HG03139 (cell line): ENCODE data around the gene ANAPC5.
"Not testable (repeated sequence)": the region's sequence is repeated elsewhere in the genome, so short reads cannot be mapped to it uniquely, and the experiment has no call there.

Experiments used
- ATAC-seq: cut with Tn5 transposase; IDR thresholded peaks from one replicate; pipeline ENCODE4 v1.9.1; 2021; ENCODE audit not compliant: unreplicated experiment

Gene ANAPC5

DNA sequence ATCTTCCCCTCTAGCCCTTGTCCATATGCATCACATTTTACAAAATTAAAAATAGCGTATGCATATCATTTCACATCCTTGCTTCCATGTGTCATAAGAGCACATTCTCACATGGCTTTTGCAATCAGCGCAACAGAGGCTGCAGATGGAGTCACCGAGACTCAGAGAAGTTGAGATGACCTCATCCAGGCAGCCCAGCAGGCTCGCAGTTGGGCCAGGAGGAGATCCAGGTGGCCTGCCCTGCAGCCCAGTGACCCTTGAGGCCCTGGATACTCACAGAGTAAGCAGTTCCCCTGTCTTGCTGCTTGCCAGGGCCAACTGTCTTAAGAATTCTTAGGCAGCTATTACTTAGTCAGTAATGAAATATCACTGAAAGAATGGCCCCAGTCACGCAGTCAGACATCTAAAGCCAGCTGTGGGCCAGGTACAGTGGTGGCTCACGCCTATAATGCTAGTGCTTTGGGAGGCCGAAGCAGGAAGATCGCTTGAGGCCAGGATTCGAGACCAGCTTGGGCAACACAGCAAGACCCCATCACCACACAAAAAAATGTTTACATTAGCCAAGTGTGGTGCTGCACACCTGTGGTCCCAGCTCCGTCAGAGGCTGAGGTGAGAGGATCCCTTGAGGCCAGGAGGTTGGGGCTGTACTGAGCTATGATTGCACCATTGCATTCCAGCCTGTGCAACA lies 64.8 kb downstream of the ANAPC5 start:
- no peak for ATAC-seq

DNA sequence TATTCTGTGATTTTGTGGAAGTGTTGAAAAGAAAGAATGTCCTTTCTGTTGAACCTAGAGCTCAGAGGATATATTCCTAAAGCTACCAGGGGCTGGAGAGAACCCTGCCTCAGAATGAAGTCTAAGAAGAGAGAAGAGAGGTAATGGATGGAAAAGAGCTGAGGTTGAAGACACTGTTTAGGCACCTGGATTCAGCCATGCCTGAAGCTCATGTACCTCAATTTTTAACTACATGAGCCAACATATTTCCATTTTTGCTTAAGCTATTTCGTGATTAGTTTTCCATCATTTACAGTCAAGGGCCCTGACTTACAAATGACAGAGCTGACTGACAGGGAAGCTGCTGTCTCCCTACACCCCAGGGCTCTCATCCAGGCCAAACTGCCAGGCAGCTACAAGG lies 66.4 kb downstream of the ANAPC5 start:
- no peak for ATAC-seq

GRCh38 chr12:121284551-121285390 lies 67.4 kb downstream of the ANAPC5 start:
- no peak for ATAC-seq

DNA sequence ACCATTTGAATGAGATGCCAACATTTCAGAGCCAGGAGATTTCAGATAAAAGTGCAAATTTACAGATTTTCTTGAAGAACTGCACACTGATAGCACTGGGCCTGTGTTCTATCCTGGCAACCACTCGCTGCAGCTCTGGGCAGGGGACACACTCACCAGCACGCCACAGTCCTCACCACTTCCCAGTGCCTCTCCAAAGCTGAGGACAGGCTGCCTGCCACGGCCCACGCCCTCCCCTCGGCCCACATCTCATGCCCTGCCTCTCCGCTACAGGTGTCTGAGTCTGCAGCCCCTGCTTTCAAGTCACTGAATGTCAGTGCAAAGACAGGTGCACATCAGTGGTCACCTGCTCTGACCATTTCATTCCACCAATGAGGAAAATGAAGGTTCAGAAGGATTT lies 68.4 kb downstream of the ANAPC5 start:
- no peak for ATAC-seq

- ATAC-seq: no peak
Observed at GRCh38 chr12:121283388-121283787, 68.8 kb downstream of the ANAPC5 start.

- ATAC-seq: not testable (repeated sequence)
Observed at GRCh38 chr12:121282910-121283309, 69.3 kb downstream of the ANAPC5 start.

DNA sequence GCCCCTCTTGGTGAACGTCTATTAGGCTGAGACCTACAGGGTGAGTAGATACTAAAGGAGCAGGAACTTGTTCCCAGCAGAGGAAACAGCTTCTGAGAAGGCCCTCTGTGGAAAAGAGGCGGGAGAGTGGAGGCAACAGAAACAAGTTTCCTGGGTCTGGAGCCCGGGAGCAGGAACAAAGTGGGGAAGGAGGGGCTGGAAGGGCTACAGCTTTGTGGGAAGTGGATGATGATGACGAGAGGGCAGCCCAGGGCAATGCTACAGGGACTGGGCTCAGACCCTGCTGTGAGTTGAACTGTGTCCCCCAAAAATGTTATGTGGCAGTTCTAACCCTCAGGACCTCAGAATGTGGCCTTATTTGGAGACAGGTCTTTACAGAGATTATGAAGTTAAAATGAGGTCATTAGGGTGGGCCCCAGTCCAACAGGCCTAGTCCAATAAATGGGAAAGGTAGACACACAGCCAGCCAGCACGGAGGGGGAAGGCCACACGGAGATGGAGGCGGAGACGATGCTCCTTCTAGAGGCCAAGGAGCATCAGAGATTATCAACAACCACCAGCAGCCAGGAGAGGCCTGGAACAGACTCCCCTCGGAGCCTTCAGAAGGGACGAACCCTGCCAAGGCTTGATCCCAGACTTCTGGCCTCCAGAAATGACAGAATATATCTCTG lies 70.0 kb downstream of the ANAPC5 start:
- ATAC-seq: no peak

GRCh38 chr12:121281116-121281515 lies 71.1 kb downstream of the ANAPC5 start:
- not testable (repeated sequence) for ATAC-seq

DNA sequence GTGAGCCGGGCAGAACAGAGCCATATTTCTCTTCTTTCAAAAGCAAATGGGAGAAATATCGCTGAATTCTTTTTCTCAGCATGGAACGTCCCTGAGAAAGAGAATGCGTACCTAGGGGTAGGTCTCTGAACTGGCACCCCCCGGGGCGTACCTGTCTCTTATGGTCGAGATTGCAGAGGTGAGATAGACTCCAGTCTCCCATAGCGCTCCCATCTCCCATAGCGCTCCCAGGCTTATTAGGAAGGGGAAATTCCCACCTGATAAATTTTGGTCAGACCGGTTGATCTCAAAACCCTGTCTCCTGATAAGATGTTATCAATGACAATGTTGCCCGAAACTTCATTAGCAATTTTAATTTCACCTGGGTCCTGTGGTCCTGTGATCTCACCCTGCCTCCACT lies 71.7 kb downstream of the ANAPC5 start:
- not testable (repeated sequence) for ATAC-seq

DNA sequence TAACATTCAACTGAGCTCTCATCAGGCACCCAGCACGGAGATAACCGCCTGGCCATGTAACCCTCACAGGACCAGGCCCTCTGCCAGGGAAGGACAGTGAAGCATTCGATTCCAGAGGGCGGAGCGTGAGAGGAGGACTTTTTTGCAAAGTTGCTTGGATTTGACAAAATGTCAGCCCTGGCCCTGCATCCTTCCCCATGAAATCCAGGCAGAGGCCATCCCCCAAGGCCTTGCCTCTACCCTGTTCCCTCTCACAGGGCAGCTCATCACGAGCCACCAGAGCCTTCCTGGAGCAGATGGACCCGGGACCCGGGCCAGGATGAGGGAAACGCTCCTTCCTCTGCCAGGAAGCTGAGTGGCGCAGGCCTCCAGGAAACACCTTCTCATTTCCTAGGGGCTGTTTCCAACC lies 72.7 kb downstream of the ANAPC5 start:
- ATAC-seq: no peak

- ATAC-seq: no peak
Observed at GRCh38 chr12:121279071-121279375, 73.2 kb downstream of the ANAPC5 start.

- no peak for ATAC-seq
Observed at GRCh38 chr12:121278169-121279070, 73.8 kb downstream of the ANAPC5 start.

- ATAC-seq: no peak
Observed at GRCh38 chr12:121277374-121277759, 74.8 kb downstream of the ANAPC5 start.

DNA sequence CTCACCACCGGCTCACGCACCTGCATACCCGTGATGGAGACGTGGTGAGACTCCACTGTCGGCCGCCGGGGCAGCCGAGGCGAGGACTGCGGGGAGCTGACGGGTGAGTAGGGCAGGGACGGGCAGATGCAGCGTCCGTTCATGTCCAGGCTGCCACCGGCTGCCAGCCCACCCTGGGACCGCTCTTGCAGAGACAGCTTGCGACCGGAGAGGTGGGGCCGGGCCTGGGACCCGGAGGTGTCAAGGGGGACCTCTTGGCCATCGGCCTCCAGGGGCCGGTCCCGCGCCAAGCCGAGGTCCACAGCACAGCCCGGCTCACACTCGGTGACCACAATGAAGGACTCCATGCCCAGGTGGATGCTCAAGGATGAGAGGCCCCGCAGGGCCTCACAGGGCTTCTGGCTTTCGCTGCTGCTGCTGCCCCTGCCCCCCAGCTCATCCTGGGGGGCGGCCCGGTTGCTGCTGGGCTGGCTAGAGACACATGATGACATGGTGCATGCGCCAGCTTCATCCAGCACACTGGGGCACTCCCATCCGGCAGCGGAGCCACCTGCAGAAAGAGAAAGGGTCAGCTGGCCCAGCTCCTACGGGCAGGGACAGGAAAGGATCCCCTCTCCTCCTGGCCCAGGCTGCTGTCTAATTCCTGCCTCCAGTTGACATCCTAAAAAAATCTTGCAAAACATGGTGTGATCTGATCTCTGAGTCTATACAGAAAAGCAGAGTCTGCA lies 78.0 kb downstream of the ANAPC5 start:
- no peak for ATAC-seq

DNA sequence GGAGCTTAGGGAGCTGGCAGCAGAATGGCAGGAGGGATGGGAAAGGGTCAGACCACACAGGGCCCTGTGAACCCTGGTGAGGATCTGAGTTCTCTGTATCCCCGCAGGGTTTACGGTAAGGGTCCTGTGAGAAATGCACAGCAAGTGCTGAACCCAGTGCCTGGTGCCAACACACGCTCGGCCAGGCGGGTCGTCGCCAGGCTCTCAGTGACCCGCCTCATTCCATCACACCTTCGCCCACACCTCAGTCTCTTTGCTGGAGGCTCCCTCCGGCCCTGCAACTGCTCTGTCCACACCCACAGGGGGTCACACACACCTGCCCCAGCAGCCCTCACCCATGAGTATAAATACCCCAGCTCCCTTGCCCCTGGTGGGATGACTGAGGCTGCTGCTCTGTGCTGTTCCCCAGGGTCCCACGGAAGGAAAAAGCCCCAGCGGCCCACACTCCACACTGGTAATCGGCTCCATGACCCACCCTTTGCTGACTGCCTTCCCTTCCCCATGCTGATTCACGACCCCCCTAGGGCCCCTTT lies 78.8 kb downstream of the ANAPC5 start:
- no peak for ATAC-seq

- no peak for ATAC-seq
Observed at GRCh38 chr12:121267822-121268221, 84.4 kb downstream of the ANAPC5 start.

GRCh38 chr12:121264951-121265515 lies 87.2 kb downstream of the ANAPC5 start:
- no peak for ATAC-seq

- no peak for ATAC-seq
Observed at GRCh38 chr12:121264135-121264534, 88.1 kb downstream of the ANAPC5 start.

- no peak for ATAC-seq
Observed at GRCh38 chr12:121263206-121263935, 88.8 kb downstream of the ANAPC5 start.
